ENCODE results near the gene BCKDHA. TPM values are rescaled to one million over a fixed set of nuclear protein-coding genes. Genes with fewer than 3 reads are reported as not detected.
"Not testable (repeated sequence)": the region's sequence is repeated elsewhere in the genome, so short reads cannot be mapped to it uniquely, and the experiment has no call there.

BCKDHA gene
- total and polyA plus RNA-seq, 9 donors: 19.8 to 41.2 (median 31.9) TPM

DNA sequence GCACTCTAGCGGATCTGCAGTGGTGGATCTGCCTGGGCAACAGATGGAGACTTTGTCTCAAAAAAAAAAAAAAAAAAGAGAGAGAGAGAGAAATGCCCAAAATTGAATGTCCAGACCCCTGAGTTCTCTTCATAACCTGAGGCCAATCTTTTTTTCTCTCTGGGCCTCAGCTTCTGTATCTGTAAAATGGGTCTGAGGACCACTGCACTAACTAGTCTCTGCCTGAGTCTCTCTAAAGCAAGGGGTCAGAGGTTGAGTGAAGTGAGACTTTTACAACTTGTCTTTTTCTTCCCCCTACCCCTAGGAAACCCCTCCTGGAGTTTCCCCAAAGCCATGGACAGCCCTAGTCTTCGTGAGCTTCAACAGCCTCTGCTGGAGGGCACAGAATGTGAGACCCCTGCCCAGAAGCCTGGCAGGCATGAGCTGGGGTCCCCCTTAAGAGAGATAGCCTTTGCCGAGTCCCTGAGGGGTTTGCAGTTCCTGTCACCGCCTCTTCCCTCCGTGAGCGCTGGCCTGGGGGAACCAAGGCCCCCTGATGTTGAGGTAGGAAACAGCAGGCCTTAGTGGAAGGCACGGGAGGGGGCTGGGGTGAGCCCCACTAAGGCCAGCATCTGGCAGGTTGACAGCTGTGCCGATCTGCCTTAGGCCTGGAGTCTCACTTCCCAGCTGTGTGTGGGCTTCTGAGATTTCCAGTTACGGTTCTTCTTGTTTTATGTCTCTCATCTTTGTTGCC is 19.5 kb upstream of the BCKDHA start:
- no peak overlapping the region for H3K4me3 ChIP-seq (ENCODE audit: low read length)
- peak; percentile 59 for DNase-seq
- peaks cover 2% of the 10 kb centered on the region for H3K36me3 ChIP-seq (ENCODE audit: control insufficient read depth, insufficient read depth, low read length)
- 24% methylated on average over 7 of the region's 9 CpGs for WGBS (ENCODE audit: insufficient coverage)
- no peaks in the 10 kb centered on the region for H3K27me3 ChIP-seq (ENCODE audit: control insufficient read depth, insufficient read depth, low read length)
- peaks cover 25% of the 10 kb centered on the region for H3K4me1 ChIP-seq (ENCODE audit: control insufficient read depth, insufficient read depth, low read length)
- H3K9me3 ChIP-seq (replicated peaks; ENCODE audit: control insufficient read depth, low read depth, low read length): no peaks in the 10 kb centered on the region
- no peak overlapping the region for H3K27ac ChIP-seq (ENCODE audit: low read length)

DNA sequence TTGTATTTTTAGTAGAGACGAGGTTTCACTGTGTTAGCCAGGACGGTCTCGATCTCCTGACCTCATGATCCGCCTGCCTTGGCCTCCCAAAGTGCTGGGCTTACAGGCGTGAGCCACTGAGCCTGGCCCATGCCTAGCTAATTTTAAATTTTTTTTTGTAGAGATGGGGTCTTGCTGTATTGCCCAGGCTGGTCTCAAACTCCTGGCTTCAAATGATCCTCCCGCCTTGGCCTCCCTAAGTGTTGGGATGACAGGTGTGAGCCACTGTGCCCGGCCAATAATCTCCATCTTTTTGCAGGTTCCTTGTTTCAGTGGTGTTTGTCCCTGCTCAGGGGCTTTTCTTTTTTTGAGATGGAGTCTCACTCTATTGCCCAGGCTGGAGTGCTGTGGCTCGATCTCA is 16.1 kb upstream of the BCKDHA start:
- not testable (repeated sequence) for H3K4me1 ChIP-seq (ENCODE audit: control insufficient read depth, insufficient read depth, low read length); H3K27me3 ChIP-seq (ENCODE audit: control insufficient read depth, insufficient read depth, low read length); H3K27ac ChIP-seq (ENCODE audit: low read length); DNase-seq; H3K9me3 ChIP-seq (replicated peaks; ENCODE audit: control insufficient read depth, low read depth, low read length); H3K4me3 ChIP-seq (ENCODE audit: low read length)
- 100% methylated on average over 2 of the region's 8 CpGs for WGBS (ENCODE audit: insufficient coverage)
- H3K36me3 ChIP-seq (ENCODE audit: control insufficient read depth, insufficient read depth, low read length): peaks cover 17% of the 10 kb centered on the region

DNA sequence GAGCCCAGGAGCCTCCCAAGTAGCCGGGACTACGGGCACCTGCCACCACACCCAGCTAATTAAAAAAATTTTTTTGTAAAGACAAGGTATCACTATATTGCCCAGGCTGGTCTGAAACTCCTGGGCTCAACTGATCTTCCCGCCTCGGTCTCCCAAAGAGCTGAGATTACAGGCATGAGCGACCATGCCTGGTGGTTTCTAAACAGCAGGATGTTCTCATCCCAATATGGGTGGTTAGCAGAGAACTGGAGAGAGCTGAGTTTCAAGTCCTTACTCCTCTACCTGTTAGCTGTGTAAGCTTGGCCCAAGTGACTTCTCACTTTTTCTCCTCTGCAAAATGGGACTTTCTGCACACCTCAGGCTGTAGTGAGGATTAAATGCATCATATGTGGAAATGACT is 13.3 kb upstream of the BCKDHA start:
- DNase-seq: no peak
- Histone ChIP-seq H3K27ac (ENCODE audit: low read length) (no peak overlapping the region), H3K36me3 (ENCODE audit: control insufficient read depth, insufficient read depth, low read length) (peaks cover 36% of the 10 kb centered on the region), H3K9me3 (replicated peaks; ENCODE audit: control insufficient read depth, low read depth, low read length) (no peaks in the 10 kb centered on the region), H3K4me1 (ENCODE audit: control insufficient read depth, insufficient read depth, low read length) (no peaks in the 10 kb centered on the region), H3K4me3 (ENCODE audit: low read length) (no peak overlapping the region), H3K27me3 (ENCODE audit: control insufficient read depth, insufficient read depth, low read length) (no peaks in the 10 kb centered on the region)
- no CpG with 5 or more reads among the region's 5 CpGs for WGBS (ENCODE audit: insufficient coverage)

DNA sequence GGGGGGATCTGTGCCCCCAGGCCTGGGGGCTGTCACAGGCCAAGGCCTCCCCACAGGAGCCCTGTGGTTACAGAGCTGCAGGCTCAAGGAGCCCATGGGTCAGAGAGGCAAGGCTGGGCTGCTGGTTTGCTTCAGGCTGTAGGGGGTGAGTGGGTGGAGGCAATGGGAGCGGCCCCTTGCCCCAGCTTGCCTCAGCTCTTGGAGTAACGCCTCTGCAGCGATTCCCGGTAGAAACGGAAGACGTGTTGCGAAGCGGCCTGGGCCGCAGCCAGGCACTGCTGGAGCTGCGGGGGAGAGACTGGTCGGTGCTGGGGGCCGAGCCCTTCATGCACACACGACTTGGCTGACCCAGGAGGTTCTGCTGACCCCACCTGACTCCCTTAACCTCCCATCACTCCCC is 11.2 kb upstream of the BCKDHA start:
- no peaks in the 10 kb centered on the region for H3K27me3 ChIP-seq (ENCODE audit: control insufficient read depth, insufficient read depth, low read length)
- DNase-seq: no peak
- H3K36me3 ChIP-seq (ENCODE audit: control insufficient read depth, insufficient read depth, low read length): peaks cover 55% of the 10 kb centered on the region
- WGBS (ENCODE audit: insufficient coverage): 86% methylated on average over 9 of the region's 13 CpGs
- H3K4me1 ChIP-seq (ENCODE audit: control insufficient read depth, insufficient read depth, low read length): no peaks in the 10 kb centered on the region
- H3K4me3 ChIP-seq (ENCODE audit: low read length): no peak overlapping the region
- no peaks in the 10 kb centered on the region for H3K9me3 ChIP-seq (replicated peaks; ENCODE audit: control insufficient read depth, low read depth, low read length)
- H3K27ac ChIP-seq (ENCODE audit: low read length): no peak overlapping the region

DNA sequence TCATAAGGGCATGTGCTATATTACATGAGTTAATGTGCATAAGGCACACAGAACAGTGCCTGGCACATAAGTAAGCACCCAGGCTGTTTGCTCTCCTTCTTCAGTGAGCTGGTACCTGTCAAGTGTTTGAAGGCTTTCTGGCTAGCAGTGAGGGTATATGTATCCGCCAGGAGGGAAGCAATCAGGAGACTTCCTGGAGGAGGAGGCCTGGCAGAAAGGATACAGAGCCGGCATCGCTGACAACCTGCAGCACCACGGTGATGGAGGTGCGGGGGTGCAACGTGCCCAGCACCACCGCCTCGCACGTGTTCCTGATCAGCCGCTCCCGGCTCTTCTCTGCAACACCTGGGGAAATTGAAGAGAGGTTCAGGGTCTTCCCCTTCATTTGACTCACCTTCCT is 6.0 kb upstream of the BCKDHA start:
- Histone ChIP-seq H3K27ac (ENCODE audit: low read length) (no peak overlapping the region), H3K9me3 (replicated peaks; ENCODE audit: control insufficient read depth, low read depth, low read length) (no peaks in the 10 kb centered on the region), H3K27me3 (ENCODE audit: control insufficient read depth, insufficient read depth, low read length) (no peaks in the 10 kb centered on the region), H3K36me3 (ENCODE audit: control insufficient read depth, insufficient read depth, low read length) (peaks cover 43% of the 10 kb centered on the region), H3K4me1 (ENCODE audit: control insufficient read depth, insufficient read depth, low read length) (peaks cover 10% of the 10 kb centered on the region), H3K4me3 (ENCODE audit: low read length) (no peak overlapping the region)
- DNase-seq: no peak
- WGBS (ENCODE audit: insufficient coverage): 90% methylated on average over 9 of the region's 11 CpGs

DNA sequence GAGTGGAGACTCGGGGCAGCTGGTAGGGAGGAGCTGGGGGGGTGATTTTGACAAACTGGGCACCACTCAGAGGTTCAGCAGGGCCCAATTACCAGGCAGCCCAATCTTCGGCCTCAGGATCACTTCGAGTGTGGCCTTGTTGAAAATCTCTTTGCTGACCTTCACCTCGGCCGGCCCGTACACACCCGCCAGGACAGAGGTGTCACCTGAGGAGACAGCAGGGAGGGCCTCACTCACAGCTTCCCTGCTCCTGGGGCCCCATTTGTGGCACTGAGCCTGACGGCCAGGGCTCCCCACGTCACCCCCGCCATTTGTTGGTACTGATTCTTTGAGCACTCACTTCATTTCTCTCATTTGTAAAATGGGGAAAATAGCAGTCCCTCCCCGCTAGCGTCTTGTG is 4.8 kb upstream of the BCKDHA start:
- H3K4me1 ChIP-seq (ENCODE audit: control insufficient read depth, insufficient read depth, low read length): peaks cover 10% of the 10 kb centered on the region
- peaks cover 32% of the 10 kb centered on the region for H3K36me3 ChIP-seq (ENCODE audit: control insufficient read depth, insufficient read depth, low read length)
- no peaks in the 10 kb centered on the region for H3K27me3 ChIP-seq (ENCODE audit: control insufficient read depth, insufficient read depth, low read length)
- no peak for DNase-seq
- no peak overlapping the region for H3K27ac ChIP-seq (ENCODE audit: low read length)
- no peak overlapping the region for H3K4me3 ChIP-seq (ENCODE audit: low read length)
- H3K9me3 ChIP-seq (replicated peaks; ENCODE audit: control insufficient read depth, low read depth, low read length): no peaks in the 10 kb centered on the region
- 82% methylated on average over 9 of the region's 12 CpGs for WGBS (ENCODE audit: insufficient coverage)

DNA sequence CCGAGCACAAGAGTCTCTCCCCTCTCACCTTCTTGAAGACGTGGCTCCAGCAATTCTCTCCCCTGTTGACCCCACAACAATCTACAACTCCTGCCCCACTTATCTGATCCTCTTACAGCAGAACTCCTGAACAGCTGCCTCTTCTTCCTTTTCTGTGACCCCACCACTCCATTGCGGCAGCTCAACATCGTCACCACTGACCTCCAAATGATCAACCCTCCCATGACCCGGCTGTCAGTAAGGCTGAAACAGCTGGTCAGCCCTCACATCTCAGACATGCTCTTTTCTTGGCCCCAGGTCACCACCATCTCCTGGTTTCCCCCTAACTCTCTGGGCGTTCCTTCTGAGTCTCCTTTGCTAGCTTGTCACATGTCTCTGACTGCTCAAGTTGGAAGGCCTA is 2.3 kb upstream of the BCKDHA start:
- 83% methylated on average over 6 of the region's 6 CpGs for WGBS (ENCODE audit: insufficient coverage)
- peaks cover 17% of the 10 kb centered on the region for H3K36me3 ChIP-seq (ENCODE audit: control insufficient read depth, insufficient read depth, low read length)
- no peak for DNase-seq
- no peak overlapping the region for H3K4me3 ChIP-seq (ENCODE audit: low read length)
- H3K27me3 ChIP-seq (ENCODE audit: control insufficient read depth, insufficient read depth, low read length): no peaks in the 10 kb centered on the region
- no peaks in the 10 kb centered on the region for H3K9me3 ChIP-seq (replicated peaks; ENCODE audit: control insufficient read depth, low read depth, low read length)
- H3K27ac ChIP-seq (ENCODE audit: low read length): no peak overlapping the region
- peaks cover 19% of the 10 kb centered on the region for H3K4me1 ChIP-seq (ENCODE audit: control insufficient read depth, insufficient read depth, low read length)

DNA sequence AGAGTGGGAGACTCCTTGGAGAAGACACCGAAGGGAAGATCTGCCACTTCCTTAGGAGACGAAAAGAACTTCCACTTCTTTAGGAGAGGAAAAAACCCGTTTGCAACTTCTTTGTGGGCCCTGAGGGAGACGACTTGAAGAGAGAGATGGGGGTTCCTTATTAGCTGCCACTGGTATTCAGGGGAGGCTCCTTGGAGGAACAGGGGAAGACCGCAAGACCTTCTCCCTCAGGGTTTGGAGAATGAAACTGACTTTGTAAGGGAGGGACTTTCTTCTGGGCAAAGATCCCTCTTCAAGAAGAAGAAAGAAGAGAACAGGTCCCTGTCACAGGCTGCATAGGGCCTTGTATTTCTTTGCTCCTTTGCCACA is 416 bp downstream of the BCKDHA start:
- Histone ChIP-seq H3K4me1 (ENCODE audit: control insufficient read depth, insufficient read depth, low read length) (peaks cover 16% of the 10 kb centered on the region), H3K9me3 (replicated peaks; ENCODE audit: control insufficient read depth, low read depth, low read length) (no peaks in the 10 kb centered on the region), H3K27me3 (ENCODE audit: control insufficient read depth, insufficient read depth, low read length) (no peaks in the 10 kb centered on the region), H3K4me3 (ENCODE audit: low read length) (peak overlapping the region; percentile 95), H3K27ac (ENCODE audit: low read length) (peak overlapping the region; percentile 83), H3K36me3 (ENCODE audit: control insufficient read depth, insufficient read depth, low read length) (peaks cover 1% of the 10 kb centered on the region)
- WGBS (ENCODE audit: insufficient coverage): 0% methylated on average over 5 of the region's 5 CpGs
- no peak for DNase-seq

DNA sequence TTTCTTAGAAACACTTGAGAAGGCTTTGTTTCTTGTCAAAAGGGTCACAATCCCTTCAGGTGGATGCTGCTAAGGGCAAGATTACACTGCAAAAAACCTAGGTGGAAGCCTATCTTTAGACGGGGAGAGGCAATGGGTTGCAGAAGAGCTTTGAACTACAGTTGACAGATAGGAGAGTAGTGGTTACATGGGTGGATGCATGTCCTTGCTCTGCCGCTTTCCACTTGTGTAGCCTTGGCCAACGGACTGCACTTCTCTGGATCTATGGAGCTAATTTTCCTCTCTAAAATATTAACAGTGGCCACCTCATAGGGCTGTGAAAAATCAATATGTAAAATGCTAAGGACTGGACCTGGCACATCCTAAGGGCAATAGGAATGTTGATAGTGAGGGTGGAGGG is 980 bp downstream of the BCKDHA start:
- Histone ChIP-seq H3K27me3 (ENCODE audit: control insufficient read depth, insufficient read depth, low read length) (no peaks in the 10 kb centered on the region), H3K4me3 (ENCODE audit: low read length) (peak overlapping the region; percentile 95), H3K4me1 (ENCODE audit: control insufficient read depth, insufficient read depth, low read length) (peaks cover 16% of the 10 kb centered on the region), H3K27ac (ENCODE audit: low read length) (no peak overlapping the region), H3K9me3 (replicated peaks; ENCODE audit: control insufficient read depth, low read depth, low read length) (no peaks in the 10 kb centered on the region), H3K36me3 (ENCODE audit: control insufficient read depth, insufficient read depth, low read length) (peaks cover 6% of the 10 kb centered on the region)
- DNase-seq: no peak
- WGBS (ENCODE audit: insufficient coverage): 33% methylated on average over 1 of the region's 3 CpGs

DNA sequence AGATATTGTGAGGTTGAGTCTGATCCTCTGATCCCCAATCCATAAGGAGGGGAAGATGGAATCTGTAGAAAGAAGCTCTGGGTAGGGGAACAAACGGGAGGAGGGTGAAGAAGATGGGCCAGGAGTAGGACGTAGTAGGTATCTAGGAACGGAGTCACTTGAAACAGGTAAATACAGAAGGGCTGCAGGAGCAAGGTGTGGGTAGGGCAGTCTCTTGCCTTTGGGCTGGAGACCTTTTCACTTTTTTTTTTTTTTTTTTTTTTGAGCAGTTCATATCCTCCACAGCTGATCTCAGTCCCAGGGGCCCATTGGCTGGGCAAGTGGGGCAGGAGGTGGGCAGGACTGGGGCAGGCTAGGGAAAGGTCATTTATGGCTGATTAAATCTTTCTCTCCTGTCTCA is 1.5 kb downstream of the BCKDHA start:
- Histone ChIP-seq H3K27ac (ENCODE audit: low read length) (no peak overlapping the region), H3K27me3 (ENCODE audit: control insufficient read depth, insufficient read depth, low read length) (no peaks in the 10 kb centered on the region), H3K9me3 (replicated peaks; ENCODE audit: control insufficient read depth, low read depth, low read length) (no peaks in the 10 kb centered on the region), H3K36me3 (ENCODE audit: control insufficient read depth, insufficient read depth, low read length) (peaks cover 6% of the 10 kb centered on the region), H3K4me3 (ENCODE audit: low read length) (no peak overlapping the region), H3K4me1 (ENCODE audit: control insufficient read depth, insufficient read depth, low read length) (peaks cover 16% of the 10 kb centered on the region)
- no peak for DNase-seq
- no CpG with 5 or more reads among the region's 3 CpGs for WGBS (ENCODE audit: insufficient coverage)

DNA sequence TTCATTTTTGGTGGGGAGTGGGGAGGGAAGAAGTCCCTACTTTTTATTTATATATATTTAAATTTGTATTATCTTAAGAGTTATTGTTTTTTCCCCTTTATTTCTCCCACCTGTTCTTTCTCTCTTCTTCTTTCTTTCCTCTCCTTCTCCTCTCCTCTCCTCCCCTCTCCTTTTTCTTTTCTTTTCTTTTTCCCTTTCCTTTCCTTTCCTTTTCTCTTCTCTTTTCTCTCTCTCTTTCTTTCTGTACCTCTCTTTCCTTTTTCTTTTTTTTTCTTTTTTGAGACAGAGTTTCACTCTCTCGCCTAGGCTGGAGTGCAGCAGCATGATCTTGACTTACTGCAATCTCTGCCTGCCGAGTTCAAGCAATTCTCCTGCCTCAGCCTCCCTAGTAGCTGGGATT is 1.9 kb downstream of the BCKDHA start:
- H3K36me3 ChIP-seq (ENCODE audit: control insufficient read depth, insufficient read depth, low read length): peaks cover 6% of the 10 kb centered on the region
- H3K9me3 ChIP-seq (replicated peaks; ENCODE audit: control insufficient read depth, low read depth, low read length): no peaks in the 10 kb centered on the region
- H3K27ac ChIP-seq (ENCODE audit: low read length): no peak overlapping the region
- H3K27me3 ChIP-seq (ENCODE audit: control insufficient read depth, insufficient read depth, low read length): no peaks in the 10 kb centered on the region
- H3K4me1 ChIP-seq (ENCODE audit: control insufficient read depth, insufficient read depth, low read length): peaks cover 16% of the 10 kb centered on the region
- 95% methylated on average over 2 of the region's 2 CpGs for WGBS (ENCODE audit: insufficient coverage)
- no peak for DNase-seq
- H3K4me3 ChIP-seq (ENCODE audit: low read length): no peak overlapping the region
